GM12864 (cell line): ENCODE results near the gene MSX1.

Source experiments
- DNase-seq: peaks from one replicate; pipeline ENCODE4 v3.0.0-alpha.2; 2011; ENCODE audit warnings: low read depth
- H3K4me3 ChIP-seq: 2 replicates; pipeline ENCODE4 v1.5.1; 2011; ENCODE audit warnings: mild to moderate bottlenecking, low read depth, low read length, control low read depth
- TF ChIP-seq, protein P1 (sequence below): IDR thresholded peaks from 2 replicates; pipeline ENCODE4 v1.5.1; 2011; ENCODE audit warnings: low read depth, mild to moderate bottlenecking, moderate library complexity, low read length, control low read depth, inconsistent platforms; ENCODE audit errors: missing control alignments

Gene MSX1

DNA sequence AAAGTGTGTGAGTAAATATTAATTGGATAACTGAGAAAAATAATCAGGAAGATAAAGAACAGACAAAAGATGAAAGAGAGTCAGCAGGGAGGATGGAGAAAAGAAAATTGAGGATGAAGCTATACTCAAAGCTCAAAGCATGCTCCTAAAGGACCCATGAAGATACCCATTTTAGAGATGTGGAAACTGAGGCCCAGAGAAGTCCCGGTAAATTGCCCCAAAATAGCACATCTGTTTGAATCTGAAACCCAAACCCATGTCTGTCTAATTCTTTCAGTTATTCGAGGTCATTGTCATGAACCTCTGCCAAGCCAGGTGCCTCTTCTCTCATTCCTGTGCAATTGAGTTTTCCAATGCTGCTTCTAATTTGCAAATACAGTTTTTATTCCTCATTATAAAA is 29.6 kb upstream of the MSX1 start:
- TF ChIP-seq, protein P1, sequence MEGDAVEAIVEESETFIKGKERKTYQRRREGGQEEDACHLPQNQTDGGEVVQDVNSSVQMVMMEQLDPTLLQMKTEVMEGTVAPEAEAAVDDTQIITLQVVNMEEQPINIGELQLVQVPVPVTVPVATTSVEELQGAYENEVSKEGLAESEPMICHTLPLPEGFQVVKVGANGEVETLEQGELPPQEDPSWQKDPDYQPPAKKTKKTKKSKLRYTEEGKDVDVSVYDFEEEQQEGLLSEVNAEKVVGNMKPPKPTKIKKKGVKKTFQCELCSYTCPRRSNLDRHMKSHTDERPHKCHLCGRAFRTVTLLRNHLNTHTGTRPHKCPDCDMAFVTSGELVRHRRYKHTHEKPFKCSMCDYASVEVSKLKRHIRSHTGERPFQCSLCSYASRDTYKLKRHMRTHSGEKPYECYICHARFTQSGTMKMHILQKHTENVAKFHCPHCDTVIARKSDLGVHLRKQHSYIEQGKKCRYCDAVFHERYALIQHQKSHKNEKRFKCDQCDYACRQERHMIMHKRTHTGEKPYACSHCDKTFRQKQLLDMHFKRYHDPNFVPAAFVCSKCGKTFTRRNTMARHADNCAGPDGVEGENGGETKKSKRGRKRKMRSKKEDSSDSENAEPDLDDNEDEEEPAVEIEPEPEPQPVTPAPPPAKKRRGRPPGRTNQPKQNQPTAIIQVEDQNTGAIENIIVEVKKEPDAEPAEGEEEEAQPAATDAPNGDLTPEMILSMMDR = no peak
- no peak for DNase-seq
- no peak overlapping the region for H3K4me3 ChIP-seq

DNA sequence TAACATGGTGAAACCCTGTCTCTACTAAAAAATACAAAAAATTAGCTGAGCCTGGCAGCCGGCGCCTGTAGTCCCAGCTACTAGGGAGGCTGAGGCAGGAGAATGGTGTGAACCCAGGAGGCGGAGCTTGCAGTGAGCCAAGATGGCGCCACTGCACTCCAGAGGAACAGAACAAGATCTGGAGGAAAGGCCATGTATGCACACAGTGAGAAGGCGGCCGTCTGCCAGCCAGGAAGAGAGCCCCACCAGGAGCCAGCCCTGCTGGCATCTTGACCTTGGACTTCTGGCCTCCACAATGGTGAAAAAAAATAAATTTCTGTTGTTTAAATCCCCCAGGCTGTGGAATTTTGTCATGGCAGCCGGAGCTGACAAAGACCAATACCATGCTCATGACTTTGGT is 28.2 kb upstream of the MSX1 start:
- TF ChIP-seq, protein P1 = no peak
- no peak for DNase-seq
- no peak overlapping the region for H3K4me3 ChIP-seq

DNA sequence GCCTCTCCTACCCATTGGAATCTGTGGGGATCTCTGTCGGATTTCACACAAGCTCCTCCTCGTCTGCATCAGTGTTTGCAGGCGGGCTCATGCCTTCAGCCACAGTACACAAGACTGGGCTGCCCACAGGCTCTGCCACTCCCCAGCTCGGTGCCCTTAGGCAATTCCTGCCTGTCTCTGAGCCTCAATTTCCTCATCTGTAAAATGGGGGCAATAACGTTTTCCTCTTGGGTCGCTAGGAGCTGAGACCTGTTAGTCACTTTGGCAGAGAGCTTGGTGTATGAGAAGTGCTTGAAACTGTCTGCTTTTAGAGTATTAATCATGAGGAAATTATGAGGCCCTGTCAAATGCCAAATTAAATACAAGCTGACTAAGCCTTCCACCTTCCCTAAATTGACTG is 27.6 kb upstream of the MSX1 start:
- TF ChIP-seq, protein P1 = no peak
- no peak overlapping the region for H3K4me3 ChIP-seq
- no peak for DNase-seq

DNA sequence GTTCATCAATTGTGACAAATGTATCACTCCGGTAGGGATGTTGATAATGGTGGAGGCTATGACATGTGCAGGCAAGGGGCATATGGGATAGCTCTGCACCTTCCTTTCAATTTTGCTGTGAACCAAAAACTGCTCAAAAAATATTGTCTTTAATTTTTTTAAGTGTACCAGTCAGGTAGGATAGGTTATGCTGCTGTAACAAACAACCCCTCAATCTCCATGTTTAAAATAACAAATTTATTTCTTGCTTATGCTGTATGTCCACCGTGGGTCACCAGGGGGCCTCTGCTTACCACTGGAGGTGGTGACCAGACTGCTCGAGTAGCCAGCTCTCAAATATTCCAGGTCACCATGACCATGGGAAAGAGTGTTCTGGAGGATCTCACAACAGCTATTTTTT is 23.4 kb upstream of the MSX1 start:
- TF ChIP-seq, protein P1 = no peak
- H3K4me3 ChIP-seq = no peak overlapping the region

DNA sequence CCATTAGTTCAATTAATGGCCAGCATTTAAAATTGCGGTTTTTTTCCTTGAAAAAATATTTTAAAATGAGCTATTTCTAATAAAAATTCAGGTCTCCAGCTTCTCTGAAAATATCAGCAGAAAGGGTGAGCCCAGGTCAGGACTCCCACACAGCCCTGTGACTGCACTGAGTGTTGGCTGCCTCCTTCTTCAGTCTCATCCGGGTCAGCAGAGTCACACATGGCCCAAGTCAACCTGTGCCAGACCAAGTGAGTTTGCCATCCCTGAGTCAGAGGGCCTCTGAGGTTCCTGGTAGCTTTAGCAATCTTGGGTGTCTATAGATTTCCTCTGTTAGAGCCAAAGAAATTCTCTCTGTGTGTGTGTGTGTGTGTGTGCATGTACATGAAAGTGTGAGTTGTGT is 22.1 kb upstream of the MSX1 start:
- TF ChIP-seq, protein P1 = no peak
- DNase-seq = no peak
- no peak overlapping the region for H3K4me3 ChIP-seq

More for the DNA sequence above, 23.4 kb upstream of the MSX1 start:
- no peak for DNase-seq

DNA sequence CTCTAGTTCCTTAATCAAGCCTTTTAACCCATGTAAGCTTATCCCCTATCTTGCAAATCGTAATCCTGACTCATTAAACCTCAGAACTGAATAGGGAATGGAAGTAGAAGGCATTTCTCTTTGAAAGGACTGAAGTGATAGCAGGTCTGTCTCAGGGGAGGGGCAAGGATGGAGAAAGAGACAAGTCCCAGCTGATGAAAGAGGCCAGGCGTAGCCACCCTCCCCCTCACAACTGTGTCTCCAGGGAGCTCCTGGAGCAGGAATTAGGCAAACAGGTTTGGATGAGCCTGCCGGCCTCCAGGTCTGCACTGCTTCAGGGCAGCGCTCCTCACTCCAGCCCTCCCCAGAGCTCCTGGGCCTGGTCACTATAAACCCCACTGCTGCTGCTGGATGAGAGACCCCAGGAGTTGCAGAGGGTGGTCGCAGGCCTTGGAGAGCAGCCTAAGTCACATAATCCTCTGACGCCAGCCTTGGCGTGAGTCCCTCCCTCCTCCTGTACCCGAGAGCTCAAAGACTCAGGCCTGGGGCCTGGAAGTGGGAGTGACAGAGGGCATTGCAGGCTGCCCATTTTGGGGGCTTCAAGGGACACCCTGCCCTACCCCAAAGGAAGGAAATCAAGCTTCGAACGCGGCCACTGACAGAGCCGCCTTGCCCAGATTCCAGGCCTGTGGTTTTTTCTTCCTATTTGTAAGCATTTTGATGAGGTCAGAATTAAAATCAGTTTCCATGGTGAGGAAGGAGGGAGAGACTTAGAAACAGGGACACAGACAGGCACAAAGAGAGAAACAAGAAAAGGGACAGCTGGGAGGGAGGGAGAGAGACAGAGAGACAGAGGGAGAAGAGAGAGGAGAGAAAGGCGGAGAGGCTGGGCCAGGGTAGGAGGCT is 21.2 kb upstream of the MSX1 start:
- TF ChIP-seq, protein P1 = no peak
- H3K4me3 ChIP-seq = no peak overlapping the region
- DNase-seq = no peak
